Activated B cell treated with CpG ODN at 0.5 μM for 24 hours (primary cell): Measurements from ENCODE around the gene DCHS1. TPM values are rescaled to one million over a fixed set of nuclear protein-coding genes. Genes with fewer than 3 reads are reported as not detected.

Experiments used
- ATAC-seq: fragments of 200-7000 bp; cut with Tn5 transposase; one replicate; pipeline ENCODE4 v1.10.0; 2021; ENCODE audit warnings: low read depth, mild to moderate bottlenecking, moderate library complexity
- CTCF ChIA-PET: fragments of 350-600 bp; sonication (Branson Sonifier 250); formaldehyde crosslinking; loops from one replicate; lab custom pipeline; 2021; ENCODE audit warnings: antibody characterized with exemption; lab: Charles Lee
- POLR2A ChIA-PET: fragments of 350-600 bp; sonication (Branson Sonifier 250); formaldehyde crosslinking; loops from one replicate; lab custom pipeline; 2021; ENCODE audit warnings: antibody characterized with exemption; lab: Charles Lee
- DNase-seq: peaks from one replicate; pipeline ENCODE4 v3.0.0; 2022
- H3K27ac Mint-ChIP-seq: one replicate; pipeline ENCODE4 v1.8.0; 2020; ENCODE audit warnings: mixed read lengths
- H3K27me3 Mint-ChIP-seq: one replicate; pipeline ENCODE4 v1.8.0; 2021; ENCODE audit warnings: mixed read lengths
- H3K36me3 Mint-ChIP-seq: one replicate; pipeline ENCODE4 v1.8.0; 2021; ENCODE audit warnings: low read depth, mixed read lengths
- H3K4me1 Mint-ChIP-seq: one replicate; pipeline ENCODE4 v1.8.0; 2021; ENCODE audit warnings: mixed read lengths
- H3K4me3 Mint-ChIP-seq: one replicate; pipeline ENCODE4 v1.8.0; 2020; ENCODE audit warnings: mild to moderate bottlenecking, mixed read lengths
- H3K9me3 Mint-ChIP-seq: one replicate; pipeline ENCODE4 v1.8.0; 2020; ENCODE audit warnings: mixed read lengths
- CTCF ChIP-seq: fragments of 200-600 bp; IDR thresholded peaks from one replicate; pipeline ENCODE4 v1.8.0; 2022; ENCODE audit warnings: antibody characterized with exemption, mild to moderate bottlenecking
- intact Hi-C: fragments of 100-400 bp; cut with micrococcal nuclease; formaldehyde crosslinking; loops from one replicate; pipeline ENCODE4 v1.15.1; 2024
- total RNA-seq: library from RNA; stranded (reverse); gene quantifications from 2 replicates; pipeline ENCODE4 v1.2.3, GENCODE V29; 2022

The DCHS1 gene
- total RNA-seq, 1 donor from 2014 or later = 0.22 TPM

DNA sequence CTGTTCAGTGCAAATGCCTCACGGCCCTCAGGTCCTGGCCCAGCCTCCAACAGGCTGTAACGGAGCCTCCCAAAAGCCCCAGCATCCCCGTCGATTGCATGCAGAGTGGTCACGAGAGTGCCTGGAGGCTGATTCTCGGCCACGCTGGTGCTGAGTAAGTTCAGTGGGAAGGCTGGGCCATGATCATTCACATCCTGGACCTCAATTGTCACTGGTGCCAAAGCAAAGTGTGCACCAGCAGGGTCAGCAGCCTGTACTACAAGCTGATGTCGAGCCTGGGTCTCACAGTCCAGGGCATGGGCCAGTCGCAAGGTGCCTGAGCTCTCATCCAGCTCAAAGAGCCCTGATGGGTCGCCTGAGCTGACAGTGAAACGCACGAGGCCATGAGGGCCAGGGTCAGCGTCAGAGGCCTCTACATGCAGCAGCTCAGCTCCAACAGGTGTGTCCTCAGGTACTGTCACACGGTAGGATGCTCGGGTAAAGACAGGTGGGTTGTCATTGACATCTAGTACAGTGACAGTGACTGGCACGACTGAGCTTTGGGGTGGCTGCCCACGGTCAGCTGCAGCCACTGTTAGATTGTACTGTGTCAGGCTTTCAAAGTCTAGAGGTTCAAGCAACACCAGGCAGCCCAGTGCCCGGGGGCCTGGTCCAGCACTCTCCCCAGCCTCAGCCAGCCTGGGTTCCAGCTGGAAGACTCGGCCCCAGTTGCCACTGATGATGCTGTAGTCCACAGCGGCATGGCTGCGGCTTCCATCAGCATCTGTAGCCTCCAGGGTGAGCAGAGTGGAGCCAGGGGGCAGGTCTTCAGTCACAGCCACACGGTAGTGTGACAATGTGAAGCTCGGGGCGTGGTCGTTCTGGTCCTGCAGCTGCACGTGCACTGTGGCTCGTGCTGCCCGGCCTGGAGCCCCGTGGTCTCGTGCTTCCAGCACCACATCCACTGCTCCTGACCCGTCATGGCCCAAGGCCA lies 31.9 kb downstream of the DCHS1 start:
- ChIA-PET POLR2A (no interaction called here), CTCF (no interaction called here)
- no peaks in the 10 kb centered on the region for H3K27me3 Mint-ChIP-seq
- peaks cover 20% of the 10 kb centered on the region for H3K4me1 Mint-ChIP-seq
- ATAC-seq (no peak), DNase-seq (peak; percentile 8)
- H3K4me3 Mint-ChIP-seq = no peak overlapping the region
- no peaks in the 10 kb centered on the region for H3K9me3 Mint-ChIP-seq
- no peak overlapping the region for H3K27ac Mint-ChIP-seq
- no peak for TF ChIP-seq CTCF
- no peaks in the 10 kb centered on the region for H3K36me3 Mint-ChIP-seq
- intact Hi-C loops = no loop called here

- Mint-ChIP-seq H3K4me3 (no peak overlapping the region), H3K36me3 (peaks cover 2% of the 10 kb centered on the region), H3K9me3 (no peaks in the 10 kb centered on the region), H3K27ac (no peak overlapping the region), H3K27me3 (no peaks in the 10 kb centered on the region), H3K4me1 (peaks cover 11% of the 10 kb centered on the region)
- ChIA-PET CTCF (no interaction called here), POLR2A (interaction anchor here (0.9 to 1.9 kb wide), 4 partner anchors 10 to 19 kb away, joined by 3 to 11 read pairs (median 7); partner anchors contain the start of genes ILK and TAF10)
- TF ChIP-seq CTCF = no peak
- ATAC-seq (no peak), DNase-seq (peak; percentile 12)
- intact Hi-C loops = no loop called here
These were observed 33.1 kb downstream of the DCHS1 start for GRCh38 chr11:6622261-6623171.

DNA sequence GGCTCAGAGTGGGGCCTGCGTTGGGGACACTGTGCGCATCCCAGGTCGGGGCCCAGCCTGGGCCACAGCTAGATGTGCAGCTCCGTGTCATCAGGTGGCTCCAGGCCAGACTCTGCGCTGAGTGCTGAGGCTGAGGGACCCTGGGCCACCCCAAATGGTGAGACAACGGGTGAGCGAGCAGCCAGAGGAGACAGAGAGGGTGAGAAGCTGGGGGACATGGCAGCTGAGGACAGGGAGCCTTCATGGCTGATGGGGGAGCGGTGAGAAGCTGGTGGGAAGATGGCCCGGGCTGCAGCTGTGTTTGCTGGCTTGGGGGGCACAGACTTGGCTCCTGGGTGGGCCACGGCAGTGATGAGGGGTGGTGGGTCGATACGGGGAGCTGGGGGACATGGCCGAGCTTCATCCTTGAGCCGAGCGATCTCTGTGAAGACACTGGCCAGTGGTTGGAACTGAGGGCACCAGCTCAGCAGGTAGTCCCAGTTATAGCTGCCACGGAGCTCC lies 33.8 kb downstream of the DCHS1 start:
- POLR2A ChIA-PET = interaction anchor here (0.9 to 1.9 kb wide), 6 partner anchors 9 to 62 kb away, joined by 3 to 11 read pairs (median 4); partner anchors contain the start of genes ILK, MRPL17 and TAF10
- intact Hi-C loops = no loop called here
- TF ChIP-seq CTCF = no peak
- Mint-ChIP-seq H3K9me3 (no peaks in the 10 kb centered on the region), H3K4me3 (no peak overlapping the region), H3K27me3 (no peaks in the 10 kb centered on the region), H3K36me3 (peaks cover 4% of the 10 kb centered on the region), H3K27ac (no peak overlapping the region), H3K4me1 (peaks cover 4% of the 10 kb centered on the region)
- CTCF ChIA-PET = no interaction called here
- peak; percentile 14 for DNase-seq
- no peak for ATAC-seq

DNA sequence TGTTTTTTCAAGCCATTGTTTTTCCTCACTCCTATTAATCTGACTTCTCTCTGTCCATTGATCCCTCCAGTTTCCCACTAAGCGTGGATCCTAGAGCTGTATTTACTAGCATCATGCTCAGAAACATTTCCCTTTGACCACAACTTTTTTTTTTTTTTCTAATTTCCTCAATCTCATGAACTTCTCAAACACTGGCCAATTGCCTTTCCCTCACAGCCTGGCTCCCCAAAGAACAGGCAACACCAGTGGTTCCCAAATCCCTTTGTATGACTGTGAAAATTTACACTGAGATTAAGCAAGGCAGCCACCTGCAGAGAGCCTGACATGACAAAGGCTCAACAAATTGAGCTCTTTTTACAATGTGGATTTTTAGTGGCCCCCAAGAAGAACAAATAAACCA lies 35.0 kb downstream of the DCHS1 start:
- ChIA-PET POLR2A (interaction anchor here (1.0 to 1.9 kb wide), 5 partner anchors 8 to 62 kb away, joined by 3 to 11 read pairs (median 4); partner anchors contain the start of genes MRPL17 and TAF10), CTCF (interaction anchor here (0.7 to 1.4 kb wide), 3 partner anchors 47 to 99 kb away, joined by 3 to 6 read pairs (median 6); partner anchors contain the start of gene MRPL17)
- DNase-seq (no peak), ATAC-seq (no peak)
- H3K4me3 Mint-ChIP-seq = no peak overlapping the region
- peaks cover 7% of the 10 kb centered on the region for H3K4me1 Mint-ChIP-seq
- no peaks in the 10 kb centered on the region for H3K27me3 Mint-ChIP-seq
- H3K27ac Mint-ChIP-seq = no peak overlapping the region
- H3K36me3 Mint-ChIP-seq = peaks cover 8% of the 10 kb centered on the region
- TF ChIP-seq CTCF = no peak
- no peaks in the 10 kb centered on the region for H3K9me3 Mint-ChIP-seq
- intact Hi-C loops = no loop called here
